Measurements from ENCODE around the gene STRA6. TPM values are rescaled to one million over a fixed set of nuclear protein-coding genes. Genes with fewer than 3 reads are reported as not detected.

The STRA6 gene
- total RNA-seq, 2 experiments from 2014 or later, result not detected

DNA sequence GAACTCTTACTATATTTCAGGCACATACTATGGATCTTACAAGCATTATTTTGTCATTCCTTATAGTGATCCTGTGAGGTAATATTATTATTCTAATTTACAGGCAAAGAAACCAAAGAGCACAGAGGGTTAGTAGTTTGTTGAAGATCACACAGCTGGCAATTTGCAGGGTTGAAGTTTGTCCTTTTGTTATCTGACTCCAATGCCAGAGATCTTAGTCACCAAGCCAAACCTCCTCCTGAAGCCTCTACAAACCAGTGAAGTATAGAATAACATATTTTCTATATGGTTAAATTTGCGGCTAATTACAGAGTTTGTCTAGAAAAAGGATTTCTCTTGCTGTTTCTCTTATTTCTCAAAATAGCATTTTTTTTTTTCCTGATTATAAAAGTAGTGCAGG is 61.0 kb downstream of the STRA6 start:
- no peaks in the 10 kb centered on the region for H3K9me3 ChIP-seq (ENCODE audit: low read length)
- no peaks in the 10 kb centered on the region for H3K36me3 ChIP-seq (ENCODE audit: insufficient read depth, low read length)
- H3K4me2 ChIP-seq (ENCODE audit: low read length), result no peak overlapping the region
- H2AFZ ChIP-seq (ENCODE audit: low read length), result no peak overlapping the region
- intact Hi-C loops (cut with micrococcal nuclease; ENCODE audit: unreplicated experiment), result no loop called here
- ChIA-PET POLR2A (no interaction called here), CTCF (ENCODE audit: unreplicated experiment) (no interaction called here)
- no peak overlapping the region for H3K4me3 ChIP-seq (ENCODE audit: low read depth, low read length, poor library complexity, severe bottlenecking)
- H3K4me1 ChIP-seq (ENCODE audit: insufficient read depth, low read length, poor library complexity, severe bottlenecking), result no peaks in the 10 kb centered on the region
- DNase-seq (ENCODE audit: low spot score), result no peak
- TF ChIP-seq EZH2phosphoT487 (IDR thresholded peaks at IDR 0.05; ENCODE audit: borderline replicate concordance, low read depth, low read length), result no peak
- TF ChIP-seq, protein P1, sequence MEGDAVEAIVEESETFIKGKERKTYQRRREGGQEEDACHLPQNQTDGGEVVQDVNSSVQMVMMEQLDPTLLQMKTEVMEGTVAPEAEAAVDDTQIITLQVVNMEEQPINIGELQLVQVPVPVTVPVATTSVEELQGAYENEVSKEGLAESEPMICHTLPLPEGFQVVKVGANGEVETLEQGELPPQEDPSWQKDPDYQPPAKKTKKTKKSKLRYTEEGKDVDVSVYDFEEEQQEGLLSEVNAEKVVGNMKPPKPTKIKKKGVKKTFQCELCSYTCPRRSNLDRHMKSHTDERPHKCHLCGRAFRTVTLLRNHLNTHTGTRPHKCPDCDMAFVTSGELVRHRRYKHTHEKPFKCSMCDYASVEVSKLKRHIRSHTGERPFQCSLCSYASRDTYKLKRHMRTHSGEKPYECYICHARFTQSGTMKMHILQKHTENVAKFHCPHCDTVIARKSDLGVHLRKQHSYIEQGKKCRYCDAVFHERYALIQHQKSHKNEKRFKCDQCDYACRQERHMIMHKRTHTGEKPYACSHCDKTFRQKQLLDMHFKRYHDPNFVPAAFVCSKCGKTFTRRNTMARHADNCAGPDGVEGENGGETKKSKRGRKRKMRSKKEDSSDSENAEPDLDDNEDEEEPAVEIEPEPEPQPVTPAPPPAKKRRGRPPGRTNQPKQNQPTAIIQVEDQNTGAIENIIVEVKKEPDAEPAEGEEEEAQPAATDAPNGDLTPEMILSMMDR (conservative IDR thresholded peaks at IDR 0.05; ENCODE audit: low read length), result no peak
- no peaks in the 10 kb centered on the region for H3K9me2 ChIP-seq (ENCODE audit: insufficient read depth, low read length)
- no peaks in the 10 kb centered on the region for H4K20me1 ChIP-seq (ENCODE audit: insufficient read depth, low read length)
- no peaks in the 10 kb centered on the region for H3K79me2 ChIP-seq (ENCODE audit: insufficient read depth, low read depth, low read length)
- H3K27ac ChIP-seq (ENCODE audit: low read depth, low read length, poor library complexity, severe bottlenecking), result no peak overlapping the region
- BruUV-seq (replicated peaks), result no TSS peak

DNA sequence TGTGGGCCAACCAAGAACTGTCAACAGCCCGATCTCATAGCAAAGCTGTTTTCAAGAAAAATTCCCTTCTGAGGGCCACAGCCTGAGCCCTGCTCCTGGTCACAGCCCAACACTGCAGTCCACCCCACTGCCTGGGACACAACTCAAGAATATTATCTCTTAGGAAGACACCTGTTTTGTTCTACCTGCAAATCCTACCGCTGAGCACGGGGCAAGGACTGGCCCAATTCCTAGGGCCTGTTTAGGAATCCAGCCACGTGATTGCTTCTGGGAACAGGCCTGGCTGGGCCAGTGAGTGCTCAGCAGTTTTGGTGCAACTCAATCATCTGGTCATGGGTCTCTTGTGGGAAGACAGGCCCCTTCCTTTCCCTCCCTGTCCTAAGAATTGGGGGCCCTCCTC is 63.9 kb downstream of the STRA6 start:
- CTCF ChIA-PET (ENCODE audit: unreplicated experiment), result no interaction called here
- H3K4me3 ChIP-seq (ENCODE audit: low read depth, low read length, poor library complexity, severe bottlenecking), result no peak overlapping the region
- H3K27ac ChIP-seq (ENCODE audit: low read depth, low read length, poor library complexity, severe bottlenecking), result no peak overlapping the region
- H3K4me2 ChIP-seq (ENCODE audit: low read length), result no peak overlapping the region
- H3K36me3 ChIP-seq (ENCODE audit: insufficient read depth, low read length), result no peaks in the 10 kb centered on the region
- H3K4me1 ChIP-seq (ENCODE audit: insufficient read depth, low read length, poor library complexity, severe bottlenecking), result no peaks in the 10 kb centered on the region
- no peak for DNase-seq (ENCODE audit: low spot score)
- POLR2A ChIA-PET, result no interaction called here
- no peaks in the 10 kb centered on the region for H4K20me1 ChIP-seq (ENCODE audit: insufficient read depth, low read length)
- H3K9me3 ChIP-seq (ENCODE audit: low read length), result no peaks in the 10 kb centered on the region
- H3K9me2 ChIP-seq (ENCODE audit: insufficient read depth, low read length), result no peaks in the 10 kb centered on the region
- TF ChIP-seq, protein P1 (conservative IDR thresholded peaks at IDR 0.05; ENCODE audit: low read length), result no peak
- no peak for TF ChIP-seq EZH2phosphoT487 (IDR thresholded peaks at IDR 0.05; ENCODE audit: borderline replicate concordance, low read depth, low read length)
- no peaks in the 10 kb centered on the region for H3K79me2 ChIP-seq (ENCODE audit: insufficient read depth, low read depth, low read length)
- intact Hi-C loops (cut with micrococcal nuclease; ENCODE audit: unreplicated experiment), result no loop called here
- H2AFZ ChIP-seq (ENCODE audit: low read length), result no peak overlapping the region
- BruUV-seq (replicated peaks), result no TSS peak

DNA sequence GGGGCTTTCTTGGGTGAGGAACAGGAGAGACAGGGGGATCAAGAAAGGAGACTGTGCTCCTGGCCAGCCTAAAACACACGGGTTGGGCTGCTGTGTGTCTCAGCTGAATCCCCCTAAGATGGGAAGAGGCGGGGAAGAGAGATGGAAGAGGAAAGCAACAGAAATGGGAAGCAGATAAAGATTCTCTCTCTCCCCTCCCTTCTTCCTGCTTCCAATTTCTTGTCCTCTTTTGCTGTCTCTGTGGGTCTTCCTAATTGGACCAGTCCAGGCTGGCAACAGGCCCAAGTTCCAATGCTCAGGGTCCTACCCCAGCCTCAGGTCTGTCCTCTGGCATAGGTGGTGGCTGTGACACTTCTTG is 65.1 kb downstream of the STRA6 start:
- Histone ChIP-seq H3K4me3 (ENCODE audit: low read depth, low read length, poor library complexity, severe bottlenecking) (no peak overlapping the region), H3K79me2 (ENCODE audit: insufficient read depth, low read depth, low read length) (no peaks in the 10 kb centered on the region), H3K9me2 (ENCODE audit: insufficient read depth, low read length) (no peaks in the 10 kb centered on the region), H3K4me2 (ENCODE audit: low read length) (no peak overlapping the region), H3K9me3 (ENCODE audit: low read length) (no peaks in the 10 kb centered on the region), H2AFZ (ENCODE audit: low read length) (no peak overlapping the region), H3K36me3 (ENCODE audit: insufficient read depth, low read length) (no peaks in the 10 kb centered on the region), H3K27ac (ENCODE audit: low read depth, low read length, poor library complexity, severe bottlenecking) (no peak overlapping the region), H3K4me1 (ENCODE audit: insufficient read depth, low read length, poor library complexity, severe bottlenecking) (no peaks in the 10 kb centered on the region), H4K20me1 (ENCODE audit: insufficient read depth, low read length) (no peaks in the 10 kb centered on the region)
- POLR2A ChIA-PET, result no interaction called here
- no peak for DNase-seq (ENCODE audit: low spot score)
- TF ChIP-seq, protein P1 (conservative IDR thresholded peaks at IDR 0.05; ENCODE audit: low read length), result no peak
- no peak for TF ChIP-seq EZH2phosphoT487 (IDR thresholded peaks at IDR 0.05; ENCODE audit: borderline replicate concordance, low read depth, low read length)
- BruUV-seq (replicated peaks), result no TSS peak
- intact Hi-C loops (cut with micrococcal nuclease; ENCODE audit: unreplicated experiment), result no loop called here
- CTCF ChIA-PET (ENCODE audit: unreplicated experiment), result no interaction called here

Data from OCI-LY7 (cell line).